CD14-positive monocyte (primary cell): Measurements from ENCODE around the gene SLCO4A1. TPM values are rescaled to one million over a fixed set of nuclear protein-coding genes. Genes with fewer than 3 reads are reported as not detected.

ENCODE experiments used
- DNase-seq, 3 donors: peaks; one replicate each; pipeline ENCODE4 v3.0.0-alpha.2; 2011 to 2022
- H2AFZ ChIP-seq: 2 replicates; pipeline ENCODE4 v1.6.0; 2012; ENCODE audit warnings: mild to moderate bottlenecking, low read depth, low read length, inconsistent platforms; ENCODE audit not compliant: insufficient read depth, poor library complexity, severe bottlenecking
- H3K27ac ChIP-seq, 2 donors: 1 replicate in 1 of 2; 2 replicates in 1 of 2; pipeline ENCODE4 v1.5.1; 2012 to 2013; ENCODE audit warnings: low read length in 2 of 2, control low read depth in 1 of 2, inconsistent platforms in 1 of 2, low read depth in 1 of 2, mild to moderate bottlenecking in 1 of 2
- H3K27me3 ChIP-seq, 2 donors: one replicate each; pipeline versions ENCODE4 v1.6.0 to v1.6.1; 2011 to 2013; ENCODE audit warnings: low read length in 2 of 2; ENCODE audit not compliant: control insufficient read depth in 2 of 2, insufficient read depth in 2 of 2
- H3K36me3 ChIP-seq, 2 donors: replicated peaks in 1 of 2; 1 replicate in 1 of 2; 2 replicates in 1 of 2; pipeline versions ENCODE4 v1.5.1 to v1.6.1; 2012 to 2013; ENCODE audit warnings: low read length in 2 of 2, control low read depth in 1 of 2, inconsistent platforms in 1 of 2, mild to moderate bottlenecking in 1 of 2; ENCODE audit not compliant: insufficient read depth in 2 of 2, control insufficient read depth in 1 of 2
- H3K4me1 ChIP-seq, 2 donors: 1 replicate in 1 of 2; 2 replicates in 1 of 2; pipeline versions ENCODE4 v1.5.1 to v1.6.1; 2012 to 2013; ENCODE audit warnings: low read length in 2 of 2, control low read depth in 1 of 2, inconsistent platforms in 1 of 2, mild to moderate bottlenecking in 1 of 2, moderate library complexity in 1 of 2; ENCODE audit not compliant: insufficient read depth in 2 of 2, control insufficient read depth in 1 of 2
- H3K4me2 ChIP-seq: replicated peaks from 2 replicates; pipeline ENCODE3; 2012; ENCODE audit warnings: low read length, moderate library complexity, mild to moderate bottlenecking; ENCODE audit not compliant: poor library complexity, severe bottlenecking; ENCODE audit errors: extremely low read depth
- H3K4me3 ChIP-seq, 3 experiments: fragments of 200-600 bp in 1 of 3; sonication (generic) in 1 of 3; replicated peaks in 1 of 3; 1 replicate in 2 of 3; 2 replicates in 1 of 3; pipeline ENCODE4 v1.5.1; 2011 to 2013; ENCODE audit warnings: low read length in 3 of 3, mild to moderate bottlenecking in 3 of 3, control low read depth in 2 of 3, low read depth in 2 of 3, inconsistent platforms in 1 of 3, moderate library complexity in 1 of 3
- H3K79me2 ChIP-seq: 2 replicates; pipeline ENCODE4 v1.6.0; 2012; ENCODE audit warnings: mild to moderate bottlenecking, control low read depth, inconsistent platforms, low read length, moderate library complexity; ENCODE audit not compliant: insufficient read depth
- H3K9ac ChIP-seq: 2 replicates; pipeline ENCODE4 v1.6.0; 2017; ENCODE audit warnings: low read length, mild to moderate bottlenecking; ENCODE audit not compliant: insufficient read depth, poor library complexity, severe bottlenecking
- H3K9me3 ChIP-seq, 2 donors: replicated peaks in 1 of 2; 1 replicate in 1 of 2; 2 replicates in 1 of 2; pipeline versions ENCODE4 v1.5.1 to v1.6.1; 2012 to 2013; ENCODE audit warnings: low read length in 2 of 2, control low read depth in 1 of 2; ENCODE audit not compliant: control insufficient read depth in 1 of 2, insufficient read depth in 1 of 2
- H4K20me1 ChIP-seq: 2 replicates; pipeline ENCODE4 v1.6.0; 2012; ENCODE audit warnings: mild to moderate bottlenecking, low read length, control low read depth, moderate library complexity; ENCODE audit not compliant: insufficient read depth
- H3K27ac Mint-ChIP-seq, 7 donors: one replicate each; pipeline ENCODE4 v1.8.0; 2020; ENCODE audit warnings: mild to moderate bottlenecking in 7 of 7, mixed read lengths in 7 of 7, moderate library complexity in 6 of 7, inconsistent platforms in 2 of 7
- H3K27me3 Mint-ChIP-seq, 3 donors: one replicate each; pipeline ENCODE4 v1.8.0; 2021 to 2022; ENCODE audit warnings: low read depth in 3 of 3, mild to moderate bottlenecking in 3 of 3, mixed read lengths in 3 of 3, moderate library complexity in 3 of 3, inconsistent platforms in 1 of 3
- H3K36me3 Mint-ChIP-seq, 2 donors: one replicate each; pipeline ENCODE4 v1.8.0; 2020; ENCODE audit warnings: mixed read lengths in 2 of 2, inconsistent platforms in 1 of 2, mild to moderate bottlenecking in 1 of 2
- H3K4me1 Mint-ChIP-seq: one replicate; pipeline ENCODE4 v1.8.0; 2020; ENCODE audit warnings: mild to moderate bottlenecking, mixed read lengths
- H3K4me3 Mint-ChIP-seq, 2 donors: one replicate each; pipeline ENCODE4 v1.8.0; 2020; ENCODE audit warnings: mild to moderate bottlenecking in 2 of 2, mixed read lengths in 2 of 2, moderate library complexity in 1 of 2
- H3K9me3 Mint-ChIP-seq, 7 donors: one replicate each; pipeline ENCODE4 v1.8.0; 2020 to 2022; ENCODE audit warnings: mixed read lengths in 7 of 7, mild to moderate bottlenecking in 6 of 7, moderate library complexity in 6 of 7, inconsistent platforms in 2 of 7
- CTCF ChIP-seq: fragments of 200-600 bp; IDR thresholded peaks from one replicate; pipeline ENCODE4 v1.8.0; 2022; ENCODE audit warnings: antibody characterized with exemption, mild to moderate bottlenecking
- WGBS: methylation state at CpG from one replicate; pipeline ENCODE4 v1.1.5; 2013; ENCODE audit warnings: missing lambda C conversion rate; ENCODE audit not compliant: insufficient coverage; 5-methylcytosine and 5-hydroxymethylcytosine counted together
- intact Hi-C, 2 donors: fragments of 100-400 bp; cut with micrococcal nuclease; formaldehyde crosslinking; loops; one replicate each; pipeline versions ENCODE4 v1.15.0 to v1.15.1; 2023
- polyA plus RNA-seq, 3 donors: library from polyadenylated mRNA; depleted of rRNA in 1 of 3; unstranded in 2 of 3; stranded (reverse) in 1 of 3; fragments of 300-500 nt in 2 of 3; fragments of >200 nt in 1 of 3; fragmentation: Illumina TruSeq in 2 of 3; gene quantifications; 1 replicate in 2 of 3; 2 replicates in 1 of 3; pipeline ENCODE4 v1.2.3, GENCODE V29; 2012 to 2021

The SLCO4A1 gene
- polyA plus RNA-seq, 3 donors = 0.05 to 0.42 (median 0.26) TPM

DNA sequence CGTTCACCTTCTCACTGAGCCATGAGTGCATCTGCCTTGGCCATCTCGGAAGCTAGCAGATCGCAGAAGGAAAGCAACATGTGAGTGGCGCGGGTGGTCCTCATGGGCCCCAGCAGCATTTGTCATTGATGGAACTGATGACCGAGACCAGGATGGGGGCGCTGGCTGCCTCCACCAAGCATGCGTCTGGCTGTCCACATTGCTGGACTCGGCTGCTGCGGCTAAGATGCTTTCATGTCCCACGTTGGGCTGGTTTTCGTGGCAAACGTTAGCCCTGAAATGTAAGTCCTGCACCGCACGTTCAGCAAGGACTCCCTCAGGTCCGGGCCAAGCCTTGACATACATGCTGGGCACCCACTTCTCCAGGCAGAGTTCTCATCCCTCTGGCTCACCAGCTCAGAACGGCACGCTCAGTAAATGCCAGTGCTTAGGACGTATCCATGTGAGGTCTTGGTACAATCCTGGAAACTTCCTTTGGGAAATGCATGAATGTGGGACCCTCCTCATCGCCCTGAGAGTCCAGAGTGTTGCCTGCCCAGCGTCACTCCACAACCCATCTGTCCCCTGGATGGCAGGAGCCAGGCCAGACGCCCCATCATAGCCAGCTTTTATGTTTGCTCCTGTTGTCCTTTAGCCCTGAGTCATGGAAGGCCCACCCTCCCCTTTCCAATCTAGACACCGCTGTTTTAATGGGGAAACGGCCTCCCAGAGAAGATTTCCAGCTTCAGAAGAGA, 8.4 kb downstream of the SLCO4A1 start:
- peak overlapping the region in 1 of 3 experiments; percentile 60 for H3K4me3 ChIP-seq
- no peaks in the 10 kb centered on the region for H4K20me1 ChIP-seq
- H3K9me3 Mint-ChIP-seq = no peaks in the 10 kb centered on the region
- peaks cover 3 to 11% of the 10 kb centered on the region in 2 donors for H3K36me3 Mint-ChIP-seq
- no peak overlapping the region for H2AFZ ChIP-seq
- H3K9me3 ChIP-seq = no peaks in the 10 kb centered on the region
- no peaks in the 10 kb centered on the region for H3K27me3 ChIP-seq
- WGBS = 93% methylated on average over 21 of the region's 24 CpGs
- peaks cover 0 to 9% (median 2%) of the 10 kb centered on the region in 3 donors for H3K27me3 Mint-ChIP-seq
- H3K4me2 ChIP-seq = peak overlapping the region; percentile 69
- H3K79me2 ChIP-seq = peaks cover 4% of the 10 kb centered on the region
- H3K27ac Mint-ChIP-seq = peak overlapping the region; percentile 92 to 98 (median 97)
- TF ChIP-seq CTCF = no peak
- peak overlapping the region; percentile 79 for H3K9ac ChIP-seq
- H3K4me1 ChIP-seq = peaks cover 25 to 30% of the 10 kb centered on the region in 2 donors
- H3K4me3 Mint-ChIP-seq = peak overlapping the region; percentile 61 to 83
- intact Hi-C loops = loop anchor here (2.0 to 10.0 kb wide), 2 partner anchors 26 to 46 kb away; no protein-coding TSS in a partner anchor
- H3K4me1 Mint-ChIP-seq = peaks cover 30% of the 10 kb centered on the region
- H3K27ac ChIP-seq = peak overlapping the region; percentile 94 to 96
- H3K36me3 ChIP-seq = no peaks in the 10 kb centered on the region
- no peak for DNase-seq

DNA sequence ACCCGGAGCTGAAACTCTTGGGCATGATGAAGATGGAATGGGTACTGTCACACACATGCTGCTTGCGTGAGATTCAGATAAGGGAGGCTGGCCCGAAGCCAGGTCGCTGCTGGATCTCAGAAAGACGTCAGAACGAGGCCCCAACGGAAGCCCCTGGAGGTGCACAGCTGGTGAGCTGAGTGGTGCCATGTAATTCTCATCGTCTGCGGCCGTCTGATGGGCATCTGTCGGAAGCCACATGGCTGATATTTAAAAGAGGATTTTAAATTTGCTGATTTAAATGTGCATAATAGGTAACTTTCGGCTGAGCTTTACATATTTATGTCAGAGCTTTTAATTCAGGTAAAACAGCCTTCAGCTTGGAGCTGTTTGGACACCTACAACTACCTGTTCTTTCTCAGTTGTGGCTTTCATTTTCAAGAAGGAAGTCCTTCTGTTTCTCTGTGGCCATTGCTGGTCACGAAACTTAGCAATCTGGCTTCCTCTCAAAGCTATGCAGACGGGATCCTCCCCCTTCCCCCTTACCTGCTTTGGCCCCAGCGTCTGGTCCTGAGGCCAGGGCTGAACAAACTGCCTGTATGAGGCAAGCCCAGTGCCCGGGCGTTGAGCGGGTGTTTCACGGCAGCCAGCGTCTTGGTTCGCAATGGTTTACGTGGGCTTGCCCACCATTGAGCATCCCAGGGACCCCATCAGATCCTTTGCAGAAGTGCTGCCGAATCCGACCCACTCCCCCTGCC, 9.2 kb downstream of the SLCO4A1 start:
- Histone ChIP-seq H3K79me2 (peaks cover 4% of the 10 kb centered on the region), H3K4me1 (peaks cover 24 to 29% of the 10 kb centered on the region in 2 donors), H3K9ac (peak overlapping the region; percentile 79)

More for the DNA sequence above, 9.2 kb downstream of the SLCO4A1 start:
- no peaks in the 10 kb centered on the region for H4K20me1 ChIP-seq
- H3K27ac Mint-ChIP-seq = peak overlapping the region; percentile 92 to 98 (median 97)
- no peaks in the 10 kb centered on the region for H3K9me3 ChIP-seq
- no peaks in the 10 kb centered on the region for H3K27me3 ChIP-seq
- no peak for TF ChIP-seq CTCF
- peaks cover 3 to 11% of the 10 kb centered on the region in 2 donors for H3K36me3 Mint-ChIP-seq
- DNase-seq = peak; percentile 76 to 84 (median 78)
- H3K4me1 Mint-ChIP-seq = peaks cover 30% of the 10 kb centered on the region
- WGBS = 6% methylated on average over 16 of the region's 24 CpGs
- H3K27me3 Mint-ChIP-seq = peaks cover 0 to 9% (median 2%) of the 10 kb centered on the region in 3 donors
- H3K9me3 Mint-ChIP-seq = no peaks in the 10 kb centered on the region
- peak overlapping the region; percentile 19 to 60 (median 22) for H3K4me3 ChIP-seq
- peak overlapping the region; percentile 61 to 83 for H3K4me3 Mint-ChIP-seq
- H2AFZ ChIP-seq = peak overlapping the region; percentile 48
- intact Hi-C loops = loop anchor here (2.0 to 10.0 kb wide), 2 partner anchors 27 to 47 kb away; no protein-coding TSS in a partner anchor
- H3K36me3 ChIP-seq = no peaks in the 10 kb centered on the region
- peak overlapping the region; percentile 94 to 96 for H3K27ac ChIP-seq
- H3K4me2 ChIP-seq = peak overlapping the region; percentile 69
